Measurements from ENCODE around the gene MAD1L1.

The MAD1L1 gene

DNA sequence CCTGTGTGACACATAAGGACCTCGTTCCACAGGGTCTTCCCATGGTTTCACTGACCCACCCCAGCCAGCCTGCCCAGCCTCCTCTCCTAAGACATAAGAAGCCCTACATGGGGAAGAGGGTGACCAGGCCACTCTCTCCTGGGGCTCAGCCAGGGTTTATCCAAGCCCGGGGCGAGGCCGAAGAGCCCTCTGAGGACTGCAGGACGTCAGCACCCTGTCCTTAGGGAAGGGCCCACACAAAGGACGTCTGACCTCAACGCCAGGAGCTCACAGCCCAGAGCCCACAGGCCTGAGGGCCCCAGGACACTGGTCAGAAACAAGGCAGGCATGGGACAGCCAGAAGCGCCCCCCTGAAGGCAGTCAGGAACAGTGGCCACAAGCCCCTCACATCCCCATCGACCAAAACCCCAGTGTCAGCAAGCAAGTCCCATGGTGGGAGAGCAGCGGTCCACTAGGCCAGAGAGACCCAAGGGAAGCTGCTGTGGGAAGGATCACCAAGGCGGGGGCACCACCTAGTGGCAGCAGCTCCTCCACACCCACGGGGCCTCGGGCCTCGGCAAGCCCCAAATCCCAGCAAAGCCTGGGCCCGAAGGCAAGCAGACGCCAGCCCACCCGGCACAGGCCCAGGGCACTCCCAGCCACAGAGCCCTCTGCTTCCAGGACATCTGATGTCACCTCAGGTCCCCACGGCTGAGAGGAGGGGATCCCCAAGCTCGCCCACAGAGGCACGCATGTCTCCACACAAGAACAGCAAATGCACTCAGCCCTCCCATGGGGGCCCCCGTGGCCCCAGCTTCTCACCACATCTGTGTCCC lies 23.4 kb downstream of the MAD1L1 start:
- Histone ChIP-seq H3K4me3 (no peak overlapping the region), H3K27ac (no peak overlapping the region), H3K36me3 (ENCODE audit: insufficient read depth, low read length) (peaks cover 34% of the 10 kb centered on the region), H3K9me3 (ENCODE audit: low read depth, low read length) (no peaks in the 10 kb centered on the region), H3K9ac (ENCODE audit: insufficient read length) (no peak overlapping the region)
- no peak for TF ChIP-seq FOXP2 (optimal IDR thresholded peaks at IDR 0.05; ENCODE audit: control extremely low read depth, extremely low read length, insufficient read depth)
- no peak for TF ChIP-seq POLR2AphosphoS5 (IDR thresholded peaks at IDR 0.05; ENCODE audit: borderline replicate concordance, low read depth, low read length)
- no peak for TF ChIP-seq EZH2 (IDR thresholded peaks at IDR 0.05)
- DNase-seq (ENCODE audit: low read depth, low spot score) = no peak

DNA sequence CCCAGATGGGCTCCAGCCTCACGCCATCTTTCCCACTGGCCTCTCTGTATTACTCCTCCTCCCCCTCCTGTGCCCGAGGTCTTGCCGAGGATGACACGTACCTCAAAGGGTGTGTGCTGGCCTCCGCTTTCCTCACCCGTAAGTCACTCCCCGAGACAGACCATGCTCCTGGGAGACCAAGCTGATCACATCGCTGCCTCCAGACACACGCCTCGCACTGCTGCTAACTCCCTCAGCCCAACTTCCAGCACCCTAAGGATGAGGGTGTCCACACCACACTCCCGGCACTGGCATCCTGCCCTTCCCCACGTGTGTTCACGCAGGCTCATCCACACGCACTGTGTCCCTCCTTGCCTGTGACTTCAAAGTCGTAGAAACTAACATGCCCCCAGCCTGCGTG lies 24.0 kb downstream of the MAD1L1 start:
- Histone ChIP-seq H3K4me3 (no peak overlapping the region), H3K36me3 (ENCODE audit: insufficient read depth, low read length) (peaks cover 31% of the 10 kb centered on the region), H3K9ac (ENCODE audit: insufficient read length) (no peak overlapping the region), H3K27ac (no peak overlapping the region), H3K9me3 (ENCODE audit: low read depth, low read length) (no peaks in the 10 kb centered on the region)
- TF ChIP-seq POLR2AphosphoS5 (IDR thresholded peaks at IDR 0.05; ENCODE audit: borderline replicate concordance, low read depth, low read length) = no peak
- DNase-seq (ENCODE audit: low read depth, low spot score) = no peak

DNA sequence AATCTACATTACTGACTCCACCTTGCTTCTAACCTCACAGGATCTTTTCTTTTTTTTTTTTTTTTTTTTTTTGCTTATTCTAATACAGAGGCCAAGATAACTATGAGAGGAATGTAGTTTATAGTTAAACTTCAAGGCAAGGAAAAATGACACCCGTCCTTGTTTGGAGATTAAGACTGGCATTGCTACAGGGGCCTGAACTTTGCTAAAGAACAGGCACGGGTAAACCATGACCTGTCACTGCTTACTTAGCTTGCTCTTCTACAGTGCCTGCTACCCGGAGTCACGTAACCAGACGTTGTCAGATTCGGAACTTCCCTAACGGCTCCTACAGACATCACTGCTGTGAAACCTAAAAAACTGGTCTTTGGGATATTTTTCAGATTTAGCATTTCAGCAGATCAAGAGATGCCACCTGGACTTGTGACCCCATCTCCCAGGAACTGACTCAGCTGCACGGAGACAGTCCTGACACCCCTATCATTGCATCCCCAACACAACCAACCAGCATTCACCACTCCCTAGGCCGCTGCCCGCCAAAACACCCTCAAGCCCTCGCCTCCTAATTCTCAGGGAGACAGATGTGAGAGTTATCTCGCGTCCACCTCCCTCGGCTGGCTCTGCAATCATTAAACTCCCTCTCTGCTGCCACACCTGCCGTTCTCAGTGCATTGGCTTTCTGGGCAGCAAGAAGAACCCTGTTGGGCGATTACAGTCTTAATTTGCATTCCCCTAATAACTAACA lies 27.5 kb downstream of the MAD1L1 start:
- Histone ChIP-seq H3K27ac (no peak overlapping the region), H3K9ac (ENCODE audit: insufficient read length) (no peak overlapping the region), H3K9me3 (ENCODE audit: low read depth, low read length) (no peaks in the 10 kb centered on the region), H3K36me3 (ENCODE audit: insufficient read depth, low read length) (peaks cover 12% of the 10 kb centered on the region), H3K4me3 (no peak overlapping the region)
- TF ChIP-seq POLR2AphosphoS5 (IDR thresholded peaks at IDR 0.05; ENCODE audit: borderline replicate concordance, low read depth, low read length) (no peak), FOXP2 (optimal IDR thresholded peaks at IDR 0.05; ENCODE audit: control extremely low read depth, extremely low read length, insufficient read depth) (no peak), EZH2 (IDR thresholded peaks at IDR 0.05) (no peak)
- DNase-seq (ENCODE audit: low read depth, low spot score) = no peak

DNA sequence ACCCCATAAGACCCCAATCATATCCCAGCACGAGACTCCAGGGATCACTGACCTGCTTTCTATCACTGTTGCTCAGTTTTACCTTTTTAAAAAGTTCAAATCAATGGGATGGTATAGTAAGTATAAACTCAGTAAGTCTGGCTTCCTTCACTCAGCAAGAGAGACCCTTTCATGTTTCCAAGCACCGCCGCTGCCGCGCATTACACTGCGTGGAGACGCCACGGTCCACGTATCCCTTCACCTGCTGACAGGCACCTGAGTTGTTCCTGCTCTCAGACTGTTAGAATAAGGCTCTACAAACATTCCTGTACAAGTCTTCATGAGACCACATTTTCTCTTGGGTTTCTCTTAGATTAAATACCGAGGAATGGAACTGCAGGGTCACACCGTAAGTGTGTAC lies 28.3 kb downstream of the MAD1L1 start:
- Histone ChIP-seq H3K9me3 (ENCODE audit: low read depth, low read length) (no peaks in the 10 kb centered on the region), H3K4me3 (no peak overlapping the region), H3K9ac (ENCODE audit: insufficient read length) (no peak overlapping the region), H3K36me3 (ENCODE audit: insufficient read depth, low read length) (peaks cover 12% of the 10 kb centered on the region), H3K27ac (no peak overlapping the region)
- TF ChIP-seq FOXP2 (optimal IDR thresholded peaks at IDR 0.05; ENCODE audit: control extremely low read depth, extremely low read length, insufficient read depth) (no peak), POLR2AphosphoS5 (IDR thresholded peaks at IDR 0.05; ENCODE audit: borderline replicate concordance, low read depth, low read length) (no peak), EZH2 (IDR thresholded peaks at IDR 0.05) (no peak)
- DNase-seq (ENCODE audit: low read depth, low spot score) = no peak

DNA sequence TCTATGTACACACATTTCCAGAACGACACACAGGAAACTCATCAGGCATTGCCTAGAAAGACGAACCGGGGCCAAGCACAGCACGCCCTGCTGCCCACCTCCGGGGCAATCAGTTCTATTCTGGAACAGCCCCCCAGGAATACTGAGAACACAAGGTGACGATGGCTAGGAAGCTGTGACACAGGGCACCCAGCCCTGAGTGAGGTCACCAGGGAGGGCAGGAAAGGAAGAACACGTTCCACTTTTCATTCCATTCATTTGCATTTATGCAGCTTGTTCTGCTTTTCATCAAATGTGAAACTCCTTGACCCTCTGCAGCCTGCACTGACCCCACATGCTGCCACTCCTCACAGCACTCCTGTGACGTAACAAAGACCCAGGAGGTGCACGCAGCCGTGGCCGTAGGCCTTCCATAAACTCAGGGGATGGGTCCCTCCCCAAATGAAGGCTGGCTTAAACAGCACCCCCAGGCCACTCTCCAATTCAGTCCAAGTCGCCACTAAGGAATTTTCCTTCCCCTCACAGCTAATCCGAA lies 28.9 kb downstream of the MAD1L1 start:
- Histone ChIP-seq H3K9ac (ENCODE audit: insufficient read length) (no peak overlapping the region), H3K36me3 (ENCODE audit: insufficient read depth, low read length) (peaks cover 16% of the 10 kb centered on the region), H3K27ac (no peak overlapping the region), H3K9me3 (ENCODE audit: low read depth, low read length) (no peaks in the 10 kb centered on the region), H3K4me3 (no peak overlapping the region)
- no peak for DNase-seq (ENCODE audit: low read depth, low spot score)
- TF ChIP-seq EZH2 (IDR thresholded peaks at IDR 0.05) (no peak), POLR2AphosphoS5 (IDR thresholded peaks at IDR 0.05; ENCODE audit: borderline replicate concordance, low read depth, low read length) (no peak), FOXP2 (optimal IDR thresholded peaks at IDR 0.05; ENCODE audit: control extremely low read depth, extremely low read length, insufficient read depth) (no peak)

DNA sequence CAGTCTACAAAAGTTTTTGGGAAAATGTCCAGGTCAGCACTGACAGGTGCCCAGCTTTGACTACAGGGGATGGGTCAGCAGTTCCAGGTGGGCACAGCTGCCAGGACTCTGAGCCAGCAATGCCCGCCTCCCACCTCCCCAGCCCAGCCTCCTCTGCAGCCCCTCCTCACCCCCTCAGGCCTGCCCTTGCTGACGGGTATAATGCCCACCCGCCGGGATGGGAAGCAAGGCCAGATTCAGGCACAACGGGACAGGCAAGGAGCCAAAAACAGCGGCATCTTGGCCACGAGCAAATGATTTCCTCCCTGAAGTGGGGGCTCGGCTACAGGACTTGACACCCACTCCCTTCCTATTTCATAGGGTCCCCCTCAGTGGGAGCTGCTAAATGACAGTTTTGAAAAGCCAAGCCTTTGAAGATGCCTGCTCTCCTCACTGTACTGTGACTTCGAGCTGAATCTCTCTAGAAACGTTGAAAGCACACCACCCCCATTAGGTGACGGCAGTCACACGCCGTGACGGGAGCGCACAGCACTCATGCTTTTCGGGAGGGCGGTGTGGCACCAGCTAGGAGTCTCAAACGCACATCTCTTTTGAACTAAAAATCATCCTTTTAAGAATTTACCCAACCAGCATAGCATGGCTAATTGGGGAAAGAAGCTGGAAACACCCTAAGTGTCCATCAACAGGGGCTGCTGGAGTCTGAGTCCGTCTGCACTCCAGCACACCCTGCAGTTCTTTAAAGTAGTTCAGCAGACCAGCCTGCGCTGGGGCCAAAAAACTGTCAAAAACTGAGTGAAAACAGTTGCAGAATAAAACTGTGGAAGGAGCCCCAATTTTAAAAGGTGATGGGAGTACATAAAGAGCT lies 29.6 kb downstream of the MAD1L1 start:
- H3K9ac ChIP-seq (ENCODE audit: insufficient read length) = no peak overlapping the region
- no peak overlapping the region for H3K27ac ChIP-seq
- peaks cover 12% of the 10 kb centered on the region for H3K36me3 ChIP-seq (ENCODE audit: insufficient read depth, low read length)
- DNase-seq (ENCODE audit: low read depth, low spot score) = no peak
- no peak for TF ChIP-seq FOXP2 (optimal IDR thresholded peaks at IDR 0.05; ENCODE audit: control extremely low read depth, extremely low read length, insufficient read depth)
- no peak for TF ChIP-seq POLR2AphosphoS5 (IDR thresholded peaks at IDR 0.05; ENCODE audit: borderline replicate concordance, low read depth, low read length)
- TF ChIP-seq EZH2 (IDR thresholded peaks at IDR 0.05) = no peak
- H3K4me3 ChIP-seq = no peak overlapping the region
- no peaks in the 10 kb centered on the region for H3K9me3 ChIP-seq (ENCODE audit: low read depth, low read length)

DNA sequence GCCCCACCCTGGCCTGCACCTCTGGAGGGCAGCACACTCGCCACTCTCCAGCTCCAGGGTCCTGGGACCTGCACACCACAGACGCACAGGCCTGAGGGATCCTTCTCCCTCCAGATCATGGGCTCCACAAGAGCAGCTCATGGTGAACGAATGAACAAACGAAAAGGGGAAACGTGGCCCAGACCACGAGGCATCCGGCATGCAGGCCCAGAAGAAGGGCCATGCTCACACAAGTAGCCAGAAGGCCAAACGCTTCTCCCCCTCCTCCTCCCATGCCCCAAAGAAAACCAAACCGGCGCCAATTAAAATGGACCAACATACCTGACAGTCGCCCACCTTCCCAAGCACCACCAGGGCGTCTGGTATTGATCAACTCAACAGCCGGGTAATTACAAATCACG lies 30.4 kb downstream of the MAD1L1 start:
- no peak overlapping the region for H3K9ac ChIP-seq (ENCODE audit: insufficient read length)
- H3K9me3 ChIP-seq (ENCODE audit: low read depth, low read length) = no peaks in the 10 kb centered on the region
- H3K36me3 ChIP-seq (ENCODE audit: insufficient read depth, low read length) = peaks cover 4% of the 10 kb centered on the region; the same call in 1 of the 2 replicates
- TF ChIP-seq POLR2AphosphoS5 (IDR thresholded peaks at IDR 0.05; ENCODE audit: borderline replicate concordance, low read depth, low read length) (no peak), FOXP2 (optimal IDR thresholded peaks at IDR 0.05; ENCODE audit: control extremely low read depth, extremely low read length, insufficient read depth) (no peak), EZH2 (IDR thresholded peaks at IDR 0.05) (no peak)
- no peak overlapping the region for H3K27ac ChIP-seq
- H3K4me3 ChIP-seq = no peak overlapping the region
- DNase-seq (ENCODE audit: low read depth, low spot score) = no peak
